ENCODE results near the gene HYAL4.

DNA sequence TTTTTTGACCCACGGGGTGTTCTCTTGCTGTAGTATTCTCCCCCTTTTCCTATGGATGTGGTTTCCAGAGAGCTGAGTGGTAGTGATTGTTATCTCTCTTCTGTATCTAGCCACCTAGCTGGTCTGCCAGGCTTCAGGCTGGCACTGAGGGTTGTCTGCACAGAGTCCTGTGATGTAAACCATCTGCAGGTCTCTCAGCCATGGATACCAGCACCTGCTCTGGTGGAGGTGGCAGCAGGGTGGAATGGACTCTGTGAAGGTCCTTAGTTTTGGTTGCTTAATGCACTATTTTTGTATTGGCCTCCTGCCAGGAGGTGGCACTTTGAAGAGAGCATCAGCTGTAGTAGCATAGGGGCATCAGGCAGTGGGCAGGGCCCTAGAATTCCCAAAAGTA is 851 bp downstream of the HYAL4 start:
- no peak for TF ChIP-seq POLR2A (IDR thresholded peaks at IDR 0.05)
- TF ChIP-seq, protein P1, sequence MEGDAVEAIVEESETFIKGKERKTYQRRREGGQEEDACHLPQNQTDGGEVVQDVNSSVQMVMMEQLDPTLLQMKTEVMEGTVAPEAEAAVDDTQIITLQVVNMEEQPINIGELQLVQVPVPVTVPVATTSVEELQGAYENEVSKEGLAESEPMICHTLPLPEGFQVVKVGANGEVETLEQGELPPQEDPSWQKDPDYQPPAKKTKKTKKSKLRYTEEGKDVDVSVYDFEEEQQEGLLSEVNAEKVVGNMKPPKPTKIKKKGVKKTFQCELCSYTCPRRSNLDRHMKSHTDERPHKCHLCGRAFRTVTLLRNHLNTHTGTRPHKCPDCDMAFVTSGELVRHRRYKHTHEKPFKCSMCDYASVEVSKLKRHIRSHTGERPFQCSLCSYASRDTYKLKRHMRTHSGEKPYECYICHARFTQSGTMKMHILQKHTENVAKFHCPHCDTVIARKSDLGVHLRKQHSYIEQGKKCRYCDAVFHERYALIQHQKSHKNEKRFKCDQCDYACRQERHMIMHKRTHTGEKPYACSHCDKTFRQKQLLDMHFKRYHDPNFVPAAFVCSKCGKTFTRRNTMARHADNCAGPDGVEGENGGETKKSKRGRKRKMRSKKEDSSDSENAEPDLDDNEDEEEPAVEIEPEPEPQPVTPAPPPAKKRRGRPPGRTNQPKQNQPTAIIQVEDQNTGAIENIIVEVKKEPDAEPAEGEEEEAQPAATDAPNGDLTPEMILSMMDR (IDR thresholded peaks at IDR 0.05) = no peak
